CD4-positive, alpha-beta T cell treated with Interleukin-6 at 100 ng/mL for 8 hours (primary cell): ENCODE measurements around the gene RASSF7.
A peak's percentile ranks its signal among the peaks of the same experiment; 100 is the strongest.

ENCODE experiments used
- DNase-seq: peaks from one replicate; pipeline ENCODE4 v3.0.0-alpha.2; 2020; ENCODE audit warnings: mixed read lengths, low spot score

RASSF7 gene

GRCh38 chr11:532986-533585 lies 27.7 kb upstream of the RASSF7 start:
- DNase-seq: no peak

GRCh38 chr11:533586-534395 lies 27.0 kb upstream of the RASSF7 start:
- DNase-seq: no peak

- DNase-seq: peak; percentile 4
These were observed 26.2 kb upstream of the RASSF7 start for GRCh38 chr11:534396-535209.

- DNase-seq: peak; percentile 6
These were observed 25.6 kb upstream of the RASSF7 start for GRCh38 chr11:535210-535518.

GRCh38 chr11:535519-536454 lies 25.0 kb upstream of the RASSF7 start, which contains the start of gene HRAS:
Gene HRAS, minus strand, starts transcription at chr11:535576.
- peak; percentile 94 for DNase-seq

- peak; percentile 89 for DNase-seq
These were observed 23.7 kb upstream of the RASSF7 start, which contains the start of gene LRRC56 for GRCh38 chr11:536841-537621. Gene LRRC56, plus strand, starts transcription at chr11:537527. Its CDS starts 3,158 bp downstream, at chr11:540685.

GRCh38 chr11:537622-538430 lies 22.9 kb upstream of the RASSF7 start:
- DNase-seq: peak; percentile 2

- no peak for DNase-seq
These were observed 22.2 kb upstream of the RASSF7 start for GRCh38 chr11:538431-539051.

- no peak for DNase-seq
These were observed 20.7 kb upstream of the RASSF7 start for GRCh38 chr11:539971-540481.

- no peak for DNase-seq
These were observed 20.0 kb upstream of the RASSF7 start for GRCh38 chr11:540583-541432.

GRCh38 chr11:541433-541885 lies 19.3 kb upstream of the RASSF7 start:
- no peak for DNase-seq

- no peak for DNase-seq
These were observed 16.0 kb upstream of the RASSF7 start for GRCh38 chr11:544817-545166.

GRCh38 chr11:545171-545570 lies 15.6 kb upstream of the RASSF7 start:
- DNase-seq: no peak

GRCh38 chr11:548700-549603 lies 11.8 kb upstream of the RASSF7 start:
- no peak for DNase-seq

- DNase-seq: no peak
These were observed 10.6 kb upstream of the RASSF7 start for GRCh38 chr11:550021-550745.

GRCh38 chr11:550746-551085 lies 10.1 kb upstream of the RASSF7 start:
- DNase-seq: no peak

GRCh38 chr11:551131-551530 lies 9.6 kb upstream of the RASSF7 start:
- DNase-seq: no peak
